Stomach (tissue), 9 donors: ENCODE data around the gene LAMTOR2. TPM values are rescaled to one million over a fixed set of nuclear protein-coding genes. Genes with fewer than 3 reads are reported as not detected.

Experiments
- DNase-seq, 2 donors: peaks; one replicate each; pipeline versions ENCODE4 v3.0.0 to v3.0.0-alpha.2; 2013 to 2019
- H3K27ac ChIP-seq, 5 donors: fragments of 200-600 bp in 4 of 5; sonication (generic) in 4 of 5; one replicate each; pipeline ENCODE4 v1.5.1; 2013 to 2019; ENCODE audit warnings: mild to moderate bottlenecking in 1 of 5, moderate library complexity in 1 of 5
- H3K27me3 ChIP-seq, 3 donors: fragments of 200-600 bp; sonication (generic); one replicate each; pipeline ENCODE4 v1.5.1; 2017 to 2019; ENCODE audit warnings: mixed run types in 1 of 3
- H3K36me3 ChIP-seq, 4 donors: fragments of 200-600 bp; sonication (generic); 1 replicate in 3 of 4; 2 replicates in 1 of 4; pipeline ENCODE4 v1.5.1; 2016 to 2019
- H3K4me1 ChIP-seq, 4 donors: fragments of 200-600 bp; sonication (generic); one replicate each; pipeline ENCODE4 v1.5.1; 2016 to 2019
- H3K4me3 ChIP-seq, 4 donors: fragments of 200-600 bp; sonication (generic) in 3 of 4; one replicate each; pipeline ENCODE4 v1.5.1; 2016 to 2019; ENCODE audit warnings: mild to moderate bottlenecking in 1 of 4
- H3K9me3 ChIP-seq, 4 donors: fragments of 200-600 bp; sonication (generic); one replicate each; pipeline ENCODE4 v1.5.1; 2016 to 2019
- EP300 ChIP-seq: sonication (generic); formaldehyde crosslinking; IDR thresholded peaks from one replicate; pipeline ENCODE4 v1.6.1; 2017; ENCODE audit warnings: antibody characterized with exemption
- POLR2A ChIP-seq, 4 donors: fragments of 450-650 bp; IDR thresholded peaks; one replicate each; pipeline ENCODE4 v1.6.1; 2016; ENCODE audit warnings: antibody characterized with exemption in 4 of 4, control low read depth in 2 of 4, mild to moderate bottlenecking in 1 of 4, moderate library complexity in 1 of 4
- POLR2AphosphoS5 ChIP-seq, 3 donors: sonication (generic); formaldehyde crosslinking; IDR thresholded peaks; one replicate each; pipeline ENCODE4 v1.6.1; 2016; ENCODE audit warnings: antibody characterized with exemption in 3 of 3
- WGBS, 5 donors: extraction: QIAGEN DNeasy Blood & Tissue Kit in 3 of 5; methylation state at CpG; one replicate each; pipeline versions ENCODE4 v1.1.5 to v1.1.7; 2013 to 2018; 5-methylcytosine and 5-hydroxymethylcytosine counted together
- intact Hi-C: fragments of 100-400 bp; cut with DNase I; formaldehyde crosslinking; loops from one replicate; pipeline ENCODE4 v1.15.1; 2023; ENCODE audit warnings: low total_unique reads
- polyA plus RNA-seq, 3 donors: library from polyadenylated mRNA; stranded (reverse); fragments of 200-250 nt; gene quantifications; one replicate each; pipeline ENCODE4 v1.2.3, GENCODE V29; 2013
- total RNA-seq, 5 donors: library from RNA; depleted of rRNA; stranded (reverse); fragments of >200 nt; gene quantifications; one replicate each; pipeline versions ENCODE4 v1.1.0 to v1.2.3, GENCODE V29; 2014 to 2016
- TF ChIP-seq, protein P1 (sequence below), 7 experiments: fragments of 450-650 bp in 4 of 7; fragments of 200-600 bp in 3 of 7; sonication (generic) in 3 of 7; IDR thresholded peaks; one replicate each; pipeline ENCODE4 v1.5.1; 2016 to 2019; ENCODE audit warnings: antibody characterized with exemption in 7 of 7, control low read depth in 2 of 7, mild to moderate bottlenecking in 1 of 7
- donor health status: healthy with polysubstance abuse.
- donor health status: Bipolar disorder and iron deficiency.
- donor health status: healthy.

The LAMTOR2 gene
- total and polyA plus RNA-seq, 8 donors, result 7.0 to 170 (median 40.6) TPM; not detected in 1

DNA sequence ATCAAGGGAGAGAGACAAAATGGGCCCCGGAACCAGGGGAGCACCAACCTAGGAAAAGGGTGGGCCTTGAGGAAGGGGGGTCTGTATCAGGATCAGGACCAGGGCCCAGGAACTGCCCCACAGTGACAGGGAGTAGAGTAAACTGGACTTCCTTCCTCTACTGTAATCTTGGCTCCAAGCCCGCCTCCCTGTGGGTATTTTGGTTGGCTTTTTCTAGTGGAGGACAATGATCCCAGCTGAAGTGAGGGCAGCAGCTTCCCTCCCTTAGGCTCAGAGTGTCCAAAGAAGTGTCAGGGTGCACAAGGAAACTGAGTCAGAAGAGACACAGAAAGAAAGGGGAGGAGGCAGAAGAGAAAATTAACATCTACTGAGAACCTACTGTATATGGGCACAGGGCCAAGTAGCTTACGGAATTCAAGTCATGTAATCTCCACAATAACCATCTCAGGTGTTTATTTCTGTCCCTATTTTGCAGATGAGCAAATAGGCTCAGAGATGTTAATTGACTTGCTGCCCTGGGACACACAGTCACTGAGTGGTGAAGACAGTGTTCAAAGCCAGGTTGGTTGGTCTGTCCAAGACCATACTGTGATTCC is 5.8 kb upstream of the LAMTOR2 start:
- intact Hi-C loops, result no loop called here
- Histone ChIP-seq H3K27me3 (no peaks in the 10 kb centered on the region), H3K4me3 (no peak overlapping the region), H3K9me3 (no peaks in the 10 kb centered on the region), H3K4me1 (peaks cover 0 to 19% (median 12%) of the 10 kb centered on the region in 4 donors), H3K27ac (no peak overlapping the region), H3K36me3 (peaks cover 11 to 73% (median 60%) of the 10 kb centered on the region in 4 donors)
- no peak for DNase-seq
- WGBS, 5 donors, result 75 to 83% (median 78%) methylated on average over 3 of the region's 3 CpGs
- TF ChIP-seq POLR2A (IDR thresholded peaks at IDR 0.05), result no peak
- TF ChIP-seq POLR2AphosphoS5 (IDR thresholded peaks at IDR 0.05), result no peak
- TF ChIP-seq, protein P1, sequence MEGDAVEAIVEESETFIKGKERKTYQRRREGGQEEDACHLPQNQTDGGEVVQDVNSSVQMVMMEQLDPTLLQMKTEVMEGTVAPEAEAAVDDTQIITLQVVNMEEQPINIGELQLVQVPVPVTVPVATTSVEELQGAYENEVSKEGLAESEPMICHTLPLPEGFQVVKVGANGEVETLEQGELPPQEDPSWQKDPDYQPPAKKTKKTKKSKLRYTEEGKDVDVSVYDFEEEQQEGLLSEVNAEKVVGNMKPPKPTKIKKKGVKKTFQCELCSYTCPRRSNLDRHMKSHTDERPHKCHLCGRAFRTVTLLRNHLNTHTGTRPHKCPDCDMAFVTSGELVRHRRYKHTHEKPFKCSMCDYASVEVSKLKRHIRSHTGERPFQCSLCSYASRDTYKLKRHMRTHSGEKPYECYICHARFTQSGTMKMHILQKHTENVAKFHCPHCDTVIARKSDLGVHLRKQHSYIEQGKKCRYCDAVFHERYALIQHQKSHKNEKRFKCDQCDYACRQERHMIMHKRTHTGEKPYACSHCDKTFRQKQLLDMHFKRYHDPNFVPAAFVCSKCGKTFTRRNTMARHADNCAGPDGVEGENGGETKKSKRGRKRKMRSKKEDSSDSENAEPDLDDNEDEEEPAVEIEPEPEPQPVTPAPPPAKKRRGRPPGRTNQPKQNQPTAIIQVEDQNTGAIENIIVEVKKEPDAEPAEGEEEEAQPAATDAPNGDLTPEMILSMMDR (IDR thresholded peaks at IDR 0.05), result no peak

DNA sequence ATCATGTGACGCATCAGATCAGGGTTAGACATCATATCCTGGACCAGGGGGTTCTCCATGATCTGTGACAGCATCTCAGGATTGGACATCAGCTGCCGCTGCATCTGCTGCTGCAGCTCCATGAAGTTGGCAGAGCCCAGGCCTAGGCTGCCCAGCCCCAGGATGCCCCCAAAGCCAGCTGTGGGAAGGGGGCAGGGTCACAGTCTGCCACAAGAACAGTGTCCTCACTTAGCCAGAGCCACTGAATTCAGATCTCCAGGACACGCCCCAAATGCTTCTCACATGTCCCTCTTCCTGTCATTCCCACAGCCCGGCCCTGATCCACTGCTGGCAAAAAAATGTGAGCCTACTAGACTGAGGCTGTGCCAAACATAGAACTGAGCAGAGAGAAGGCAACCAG is 4.2 kb upstream of the LAMTOR2 start:
- Histone ChIP-seq H3K9me3 (no peaks in the 10 kb centered on the region), H3K4me3 (no peak overlapping the region), H3K27me3 (no peaks in the 10 kb centered on the region), H3K4me1 (peaks cover 4 to 22% (median 15%) of the 10 kb centered on the region in 4 donors), H3K27ac (no peak overlapping the region), H3K36me3 (peaks cover 11 to 57% (median 47%) of the 10 kb centered on the region in 4 donors)
- WGBS, 5 donors, result 79 to 100% (median 87%) methylated on average over 2 to 4 of the region's 4 CpGs
- TF ChIP-seq POLR2AphosphoS5 (IDR thresholded peaks at IDR 0.05) (no peak), EP300 (no peak), POLR2A (IDR thresholded peaks at IDR 0.05) (no peak)
- TF ChIP-seq, protein P1 (IDR thresholded peaks at IDR 0.05), result no peak
- DNase-seq, result no peak
- intact Hi-C loops, result no loop called here

DNA sequence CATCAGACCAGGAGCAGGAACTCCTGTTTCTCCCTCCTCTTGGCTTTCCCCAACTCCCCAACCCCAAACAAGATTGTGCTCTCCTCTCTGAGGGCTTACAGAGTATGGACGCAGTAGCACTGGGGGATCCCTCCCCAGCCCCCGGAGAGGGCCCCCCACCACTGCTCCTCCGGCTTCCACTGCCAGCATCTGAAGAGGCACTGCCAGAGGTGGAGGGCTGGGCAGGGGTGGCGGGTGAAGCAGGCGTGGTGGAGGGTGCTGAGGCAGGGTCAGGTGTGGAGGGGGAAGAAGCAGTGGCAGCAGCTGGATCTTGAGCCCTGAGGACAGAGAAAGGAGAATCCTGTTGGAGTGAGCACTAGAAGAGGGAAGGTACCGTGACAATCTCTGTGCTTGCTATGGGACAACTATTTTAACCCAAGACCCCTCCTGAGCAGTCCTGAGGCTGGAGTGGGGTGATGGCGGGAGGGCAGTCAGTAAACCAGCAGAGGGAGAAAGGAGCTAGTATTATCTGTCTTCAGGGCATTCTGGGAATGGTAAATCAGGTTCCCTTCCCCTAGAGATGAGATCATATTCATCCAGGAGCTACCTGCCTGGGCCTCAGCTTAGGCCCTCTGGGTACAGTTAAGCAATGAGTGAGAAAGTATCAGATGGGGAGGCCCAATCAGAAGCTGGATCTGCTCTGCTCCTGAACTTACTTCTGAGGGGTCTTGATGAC is 3.4 kb upstream of the LAMTOR2 start:
- Histone ChIP-seq H3K27ac (no peak overlapping the region), H3K9me3 (no peaks in the 10 kb centered on the region), H3K36me3 (peaks cover 11 to 52% (median 47%) of the 10 kb centered on the region in 4 donors), H3K4me1 (peaks cover 12 to 30% (median 23%) of the 10 kb centered on the region in 4 donors), H3K27me3 (no peaks in the 10 kb centered on the region), H3K4me3 (no peak overlapping the region)
- WGBS, 5 donors, result 83 to 98% (median 94%) methylated on average over 5 to 7 of the region's 7 CpGs
- intact Hi-C loops, result no loop called here
- no peak for DNase-seq
- TF ChIP-seq, protein P1 (IDR thresholded peaks at IDR 0.05), result no peak
- TF ChIP-seq POLR2A (IDR thresholded peaks at IDR 0.05) (no peak), POLR2AphosphoS5 (IDR thresholded peaks at IDR 0.05) (no peak), EP300 (no peak)

DNA sequence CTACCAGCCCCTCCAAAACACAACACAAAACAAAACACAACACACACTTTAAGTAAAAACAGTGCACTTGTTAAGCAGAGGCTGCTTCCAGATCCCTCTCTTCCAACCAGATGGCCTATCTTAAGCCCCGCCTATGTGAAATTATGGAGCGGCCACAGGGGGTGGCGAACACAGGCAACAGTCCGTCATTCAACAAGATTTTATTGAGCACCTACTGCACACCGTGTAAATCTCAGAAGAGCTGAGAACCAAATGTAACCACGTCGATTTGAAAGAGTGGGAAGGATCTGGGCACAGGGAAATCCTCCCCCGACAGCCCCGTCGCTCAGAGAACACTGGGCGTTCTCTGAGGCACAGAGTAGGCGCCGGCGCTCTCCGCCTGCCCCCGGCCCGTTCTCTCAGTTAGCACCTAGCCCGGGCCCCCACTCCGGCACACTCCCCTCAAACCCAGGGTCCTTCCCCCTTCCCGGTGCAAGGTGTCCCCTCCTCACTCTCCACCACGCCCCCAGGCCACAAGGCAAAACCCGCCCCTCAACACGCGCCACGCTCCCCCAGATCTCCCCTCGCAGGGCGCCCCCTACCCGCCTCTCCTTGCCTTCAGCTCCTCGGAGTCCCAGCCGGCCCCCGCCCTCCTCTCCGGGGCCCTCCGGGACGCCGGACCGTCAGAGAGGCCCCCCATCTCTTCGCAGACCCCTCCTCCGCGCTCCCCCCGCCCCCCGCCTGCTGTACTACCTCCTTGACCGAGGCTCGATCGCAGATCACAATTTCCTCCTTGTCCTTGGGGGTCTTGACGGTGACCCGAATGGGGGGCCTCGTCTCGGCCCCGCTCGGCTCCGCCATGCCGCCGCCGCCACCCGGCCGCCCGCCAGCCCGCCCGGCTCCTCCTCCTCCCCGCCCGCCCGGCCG is 1.5 kb upstream of the LAMTOR2 start:
- Histone ChIP-seq H3K4me3 (peak overlapping the region; percentile 71 to 97 (median 86)), H3K9me3 (no peaks in the 10 kb centered on the region), H3K4me1 (peaks cover 14 to 39% (median 29%) of the 10 kb centered on the region in 4 donors), H3K27ac (peak overlapping the region; percentile 91 to 94 (median 93)), H3K36me3 (peaks cover 11 to 41% (median 37%) of the 10 kb centered on the region in 4 donors), H3K27me3 (no peaks in the 10 kb centered on the region)
- peak; percentile 40 to 88 for DNase-seq
- TF ChIP-seq POLR2A (IDR thresholded peaks at IDR 0.05) (no peak), EP300 (no peak), POLR2AphosphoS5 (IDR thresholded peaks at IDR 0.05) (no peak)
- TF ChIP-seq, protein P1 (IDR thresholded peaks at IDR 0.05), result no peak
- 0 to 1% (median 1%) methylated on average over 20 to 55 of the region's 63 CpGs for WGBS, 5 donors
- intact Hi-C loops, result no loop called here
